ENCODE measurements around the gene CYTH1. TPM values are rescaled to one million over a fixed set of nuclear protein-coding genes. Genes with fewer than 3 reads are reported as not detected.

Gene CYTH1
- total RNA-seq, 1 experiment from 2014 or later = 34.3 TPM

GRCh38 chr17:78676412-78677302 lies 105.4 kb downstream of the CYTH1 start:
- CTCF ChIA-PET = no interaction called here
- Histone ChIP-seq H3K4me3 (replicated peaks in 1 of 2; ENCODE audit: low read depth in 1 of 2, low read length in 2 of 2) (no peak overlapping the region), H3K4me2 (ENCODE audit: low read length) (no peak overlapping the region), H3K27ac (ENCODE audit: low read depth, low read length) (no peak overlapping the region), H3K4me1 (ENCODE audit: control insufficient read depth in 1 of 2, insufficient read depth in 2 of 2, low read length in 2 of 2) (peaks cover 5 to 21% of the 10 kb centered on the region in 2 experiments), H3K27me3 (ENCODE audit: insufficient read depth, low read length) (no peaks in the 10 kb centered on the region), H4K20me1 (ENCODE audit: insufficient read depth) (no peaks in the 10 kb centered on the region), H3K9ac (ENCODE audit: low read length) (no peak overlapping the region), H3K36me3 (ENCODE audit: control insufficient read depth in 1 of 2, insufficient read depth in 2 of 2, low read length in 2 of 2) (peaks cover 0 to 30% of the 10 kb centered on the region in 2 experiments; a peak in 3 of 4 replicates), H3K9me2 (ENCODE audit: insufficient read depth) (no peaks in the 10 kb centered on the region), H3K79me2 (ENCODE audit: insufficient read depth, low read length) (no peaks in the 10 kb centered on the region), H2AFZ (ENCODE audit: low read depth, low read length, poor library complexity, severe bottlenecking) (no peak overlapping the region), H3K9me3 (ENCODE audit: control insufficient read depth in 1 of 2, insufficient read depth in 1 of 2, low read depth in 1 of 2, low read length in 2 of 2) (no peaks in the 10 kb centered on the region)
- TF ChIP-seq CBX3 (IDR thresholded peaks at IDR 0.05; ENCODE audit: low read depth) = no peak
- no peak for TF ChIP-seq RAD21 (IDR thresholded peaks at IDR 0.05; ENCODE audit: low read depth)
- RAD21 ChIA-PET (ENCODE audit: low non-redundant PET in 1 of 2, low total read pairs in 2 of 2, uncharacterized antibody in 2 of 2, unreplicated experiment in 2 of 2) = no interaction called here
- POLR2A ChIA-PET = no interaction called here
- DNase-seq (ENCODE audit: low read depth, low spot score) = no peak
- BruUV-seq (replicated peaks) = no TSS peak
- intact Hi-C loops (cut with micrococcal nuclease) = no loop called here
- no peak for ATAC-seq

- intact Hi-C loops (cut with micrococcal nuclease) = no loop called here
- Histone ChIP-seq H3K4me2 (ENCODE audit: low read length) (no peak overlapping the region), H3K9me3 (ENCODE audit: control insufficient read depth in 1 of 2, insufficient read depth in 1 of 2, low read depth in 1 of 2, low read length in 2 of 2) (no peaks in the 10 kb centered on the region), H3K27ac (ENCODE audit: low read depth, low read length) (no peak overlapping the region), H4K20me1 (ENCODE audit: insufficient read depth) (no peaks in the 10 kb centered on the region), H3K27me3 (ENCODE audit: insufficient read depth, low read length) (no peaks in the 10 kb centered on the region), H3K9ac (ENCODE audit: low read length) (no peak overlapping the region), H3K4me1 (ENCODE audit: control insufficient read depth in 1 of 2, insufficient read depth in 2 of 2, low read length in 2 of 2) (peaks cover 0 to 13% of the 10 kb centered on the region in 2 experiments; a peak in 3 of 4 replicates), H2AFZ (ENCODE audit: low read depth, low read length, poor library complexity, severe bottlenecking) (no peak overlapping the region), H3K4me3 (replicated peaks in 1 of 2; ENCODE audit: low read depth in 1 of 2, low read length in 2 of 2) (no peak overlapping the region), H3K9me2 (ENCODE audit: insufficient read depth) (no peaks in the 10 kb centered on the region), H3K79me2 (ENCODE audit: insufficient read depth, low read length) (no peaks in the 10 kb centered on the region), H3K36me3 (ENCODE audit: control insufficient read depth in 1 of 2, insufficient read depth in 2 of 2, low read length in 2 of 2) (peaks cover 0 to 30% of the 10 kb centered on the region in 2 experiments; a peak in 3 of 4 replicates)
- POLR2A ChIA-PET = no interaction called here
- CTCF ChIA-PET = no interaction called here
- RAD21 ChIA-PET (ENCODE audit: low non-redundant PET in 1 of 2, low total read pairs in 2 of 2, uncharacterized antibody in 2 of 2, unreplicated experiment in 2 of 2) = no interaction called here
- ATAC-seq (no peak), DNase-seq (ENCODE audit: low read depth, low spot score) (no peak)
- TF ChIP-seq POLR2AphosphoS5 (IDR thresholded peaks at IDR 0.05; ENCODE audit: low read depth, low read length) = no peak
- TF ChIP-seq YY1 (IDR thresholded peaks at IDR 0.05; ENCODE audit: extremely low read depth, insufficient replicate concordance, low read depth, low read length) = no peak
- no peak for TF ChIP-seq ELF1 (IDR thresholded peaks at IDR 0.05; ENCODE audit: borderline replicate concordance, low read depth)
- no peak for TF ChIP-seq SP1 (IDR thresholded peaks at IDR 0.05; ENCODE audit: low read depth)
- no peak for TF ChIP-seq SIN3A (IDR thresholded peaks at IDR 0.05; ENCODE audit: low read depth)
- TF ChIP-seq EZH2 (IDR thresholded peaks at IDR 0.05) = no peak
- no peak for TF ChIP-seq EZH2phosphoT487 (IDR thresholded peaks at IDR 0.05; ENCODE audit: borderline replicate concordance)
- TF ChIP-seq ATF3 (IDR thresholded peaks at IDR 0.05) = no peak
- no peak for TF ChIP-seq FOSL1 (IDR thresholded peaks at IDR 0.05; ENCODE audit: low read depth)
- no peak for TF ChIP-seq ZNF274 (IDR thresholded peaks at IDR 0.05; ENCODE audit: low read depth, low read length)
- no peak for TF ChIP-seq CEBPB (IDR thresholded peaks at IDR 0.05; ENCODE audit: low read depth)
- no peak for TF ChIP-seq ZFX (IDR thresholded peaks at IDR 0.05)
- no peak for TF ChIP-seq CBX3 (IDR thresholded peaks at IDR 0.05; ENCODE audit: low read depth)
- BruUV-seq (replicated peaks) = no TSS peak
Observed at GRCh38 chr17:78675836-78676235, 106.2 kb downstream of the CYTH1 start.

Data from HCT116 (cell line).